ENCODE measurements around the gene CD22. TPM values are rescaled to one million over a fixed set of nuclear protein-coding genes. Genes with fewer than 3 reads are reported as not detected.

The CD22 gene
- total and polyA plus RNA-seq, 2 of the 4 experiments (the other 2 are of a cell fraction), result 0.18 to 0.22 TPM

DNA sequence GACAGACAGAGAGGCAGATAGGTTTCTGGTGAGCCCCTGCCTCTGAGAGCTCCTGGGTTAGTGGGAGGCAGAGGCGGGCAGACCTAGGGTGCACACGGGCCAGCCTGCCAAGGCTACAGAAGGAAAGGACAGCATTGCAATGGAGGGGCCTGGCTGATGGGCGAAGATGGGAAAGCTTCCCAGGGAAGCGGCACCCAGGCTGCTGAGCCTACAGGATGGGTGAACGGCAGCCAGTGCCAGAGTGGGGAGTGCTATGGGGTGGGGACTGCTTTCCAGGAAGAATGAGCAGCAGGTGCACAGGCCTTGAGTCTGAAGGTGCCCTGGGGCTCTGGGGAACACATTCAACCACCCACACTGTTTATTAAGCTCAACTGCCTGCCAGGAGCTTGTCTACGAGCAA, 37.7 kb upstream of the CD22 start:
- Histone ChIP-seq H2BK5ac (ENCODE audit: low read depth, low read length, poor library complexity, severe bottlenecking) (no peak overlapping the region), H3K79me1 (ENCODE audit: low read depth in 1 of 2, low read length in 2 of 2) (no peaks in the 10 kb centered on the region), H3K18ac (ENCODE audit: low read depth, low read length) (no peak overlapping the region), H2BK20ac (ENCODE audit: low read depth, low read length) (no peak overlapping the region), H3K14ac (replicated peaks; ENCODE audit: low read depth, low read length) (no peak overlapping the region), H4K91ac (ENCODE audit: insufficient read depth, low read depth, low read length) (no peak overlapping the region), H2AK5ac (ENCODE audit: low read depth, low read length) (no peak overlapping the region), H4K5ac (ENCODE audit: low read depth, low read length) (no peak overlapping the region), H2AFZ (replicated peaks; ENCODE audit: low read length, poor library complexity) (no peak overlapping the region), H2BK15ac (ENCODE audit: low read depth, low read length) (no peak overlapping the region), H3K27ac (ENCODE audit: insufficient read depth, low read length) (no peak overlapping the region), H3K9ac (ENCODE audit: low read depth, low read length) (no peak overlapping the region), H3K4me2 (ENCODE audit: low read depth, low read length) (no peak overlapping the region), H3K9me1 (ENCODE audit: insufficient read depth, low read length) (no peaks in the 10 kb centered on the region), H3K23ac (ENCODE audit: low read depth, low read length) (no peak overlapping the region), H3K36me3 (ENCODE audit: control insufficient read depth, insufficient read depth, low read length) (no peaks in the 10 kb centered on the region), H3K4me3 (ENCODE audit: insufficient read depth, low read depth, low read length) (no peak overlapping the region), H4K20me1 (ENCODE audit: insufficient read depth, low read length) (no peaks in the 10 kb centered on the region), H3K56ac (ENCODE audit: extremely low read depth, insufficient read depth, low read length) (no peak overlapping the region), H2AK9ac (replicated peaks; ENCODE audit: low read depth, low read length, poor library complexity) (no peak overlapping the region), H3K4ac (ENCODE audit: low read depth, low read length) (no peak overlapping the region), H4K8ac (ENCODE audit: low read depth in 2 of 2, low read length in 2 of 2) (no peak overlapping the region), H3K9me3 (ENCODE audit: control insufficient read depth, insufficient read depth, low read length) (no peaks in the 10 kb centered on the region), H2BK120ac (ENCODE audit: low read depth, low read length) (no peak overlapping the region), H3K27me3 (ENCODE audit: control insufficient read depth, insufficient read depth, low read length) (peaks cover 25% of the 10 kb centered on the region), H3K4me1 (ENCODE audit: control insufficient read depth, insufficient read depth, low read length) (no peaks in the 10 kb centered on the region)
- ChIA-PET POLR2A (ENCODE audit: unreplicated experiment) (no interaction called here), CTCF (no interaction called here)
- dilution Hi-C loops (cut with HindIII; ENCODE audit: low sequenced_read_pairs, unreplicated experiment) (no loop called here), in situ Hi-C loops (cut with MboI; ENCODE audit: low sequenced_read_pairs) (no loop called here), intact Hi-C loops (cut with micrococcal nuclease) (no loop called here)
- no peak for DNase-seq
- WGBS, 2 experiments (ENCODE audit: extremely low coverage in 2 of 2, insufficient read length in 1 of 2), result 71% methylated on average over 2 of the region's 6 CpGs; no CpG with 5 or more reads in 1 of the 2 experiments
- ATAC-seq (ENCODE audit: low read depth), result no peak
- TF ChIP-seq NFE2L2 (IDR thresholded peaks at IDR 0.05; ENCODE audit: low read depth, low read length) (no peak), RFX5 (IDR thresholded peaks at IDR 0.05; ENCODE audit: low read depth, low read length) (no peak), CHD1 (IDR thresholded peaks at IDR 0.05; ENCODE audit: low read depth, low read length) (no peak), RCOR1 (IDR thresholded peaks at IDR 0.05; ENCODE audit: insufficient replicate concordance, low read length) (no peak), FOS (IDR thresholded peaks at IDR 0.05; ENCODE audit: low read depth, low read length) (no peak), MXI1 (IDR thresholded peaks at IDR 0.05; ENCODE audit: borderline replicate concordance, low read depth, low read length) (no peak), CEBPB (IDR thresholded peaks at IDR 0.05; ENCODE audit: low read depth, low read length) (no peak)
- TF ChIP-seq, protein P1, sequence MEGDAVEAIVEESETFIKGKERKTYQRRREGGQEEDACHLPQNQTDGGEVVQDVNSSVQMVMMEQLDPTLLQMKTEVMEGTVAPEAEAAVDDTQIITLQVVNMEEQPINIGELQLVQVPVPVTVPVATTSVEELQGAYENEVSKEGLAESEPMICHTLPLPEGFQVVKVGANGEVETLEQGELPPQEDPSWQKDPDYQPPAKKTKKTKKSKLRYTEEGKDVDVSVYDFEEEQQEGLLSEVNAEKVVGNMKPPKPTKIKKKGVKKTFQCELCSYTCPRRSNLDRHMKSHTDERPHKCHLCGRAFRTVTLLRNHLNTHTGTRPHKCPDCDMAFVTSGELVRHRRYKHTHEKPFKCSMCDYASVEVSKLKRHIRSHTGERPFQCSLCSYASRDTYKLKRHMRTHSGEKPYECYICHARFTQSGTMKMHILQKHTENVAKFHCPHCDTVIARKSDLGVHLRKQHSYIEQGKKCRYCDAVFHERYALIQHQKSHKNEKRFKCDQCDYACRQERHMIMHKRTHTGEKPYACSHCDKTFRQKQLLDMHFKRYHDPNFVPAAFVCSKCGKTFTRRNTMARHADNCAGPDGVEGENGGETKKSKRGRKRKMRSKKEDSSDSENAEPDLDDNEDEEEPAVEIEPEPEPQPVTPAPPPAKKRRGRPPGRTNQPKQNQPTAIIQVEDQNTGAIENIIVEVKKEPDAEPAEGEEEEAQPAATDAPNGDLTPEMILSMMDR (conservative IDR thresholded peaks at IDR 0.05; ENCODE audit: low read depth, low read length), result no peak
- TF ChIP-seq, protein P2, sequence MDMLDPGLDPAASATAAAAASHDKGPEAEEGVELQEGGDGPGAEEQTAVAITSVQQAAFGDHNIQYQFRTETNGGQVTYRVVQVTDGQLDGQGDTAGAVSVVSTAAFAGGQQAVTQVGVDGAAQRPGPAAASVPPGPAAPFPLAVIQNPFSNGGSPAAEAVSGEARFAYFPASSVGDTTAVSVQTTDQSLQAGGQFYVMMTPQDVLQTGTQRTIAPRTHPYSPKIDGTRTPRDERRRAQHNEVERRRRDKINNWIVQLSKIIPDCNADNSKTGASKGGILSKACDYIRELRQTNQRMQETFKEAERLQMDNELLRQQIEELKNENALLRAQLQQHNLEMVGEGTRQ (IDR thresholded peaks at IDR 0.05; ENCODE audit: low read depth, low read length), result no peak
- no TSS peak for BruUV-seq (replicated peaks)

Measured in IMR-90 (cell line).